Activated CD8-positive, alpha-beta memory T cell treated with anti-CD3 and anti-CD28 coated beads for 24 hours (primary cell): Measurements from ENCODE around the gene LRCH1.
A peak's percentile ranks its signal among the peaks of the same experiment; 100 is the strongest.
"Not testable (repeated sequence)": the region's sequence is repeated elsewhere in the genome, so short reads cannot be mapped to it uniquely, and the experiment has no call there.

Experiments
- DNase-seq: peaks from one replicate; pipeline ENCODE4 v3.0.0-alpha.2; 2020

The LRCH1 gene

GRCh38 chr13:46552889-46553520 is at the start of gene LRCH1:
LRCH1 (plus strand) TSS chr13:46553170; CDS start chr13:46553397, 227 bp downstream.
- DNase-seq, result peak; percentile 89

- no peak for DNase-seq
These were observed 48.9 kb upstream of the LRCH1 start for GRCh38 chr13:46504036-46504435.

- no peak for DNase-seq
These were observed 45.0 kb upstream of the LRCH1 start for GRCh38 chr13:46507981-46508380.

DNA sequence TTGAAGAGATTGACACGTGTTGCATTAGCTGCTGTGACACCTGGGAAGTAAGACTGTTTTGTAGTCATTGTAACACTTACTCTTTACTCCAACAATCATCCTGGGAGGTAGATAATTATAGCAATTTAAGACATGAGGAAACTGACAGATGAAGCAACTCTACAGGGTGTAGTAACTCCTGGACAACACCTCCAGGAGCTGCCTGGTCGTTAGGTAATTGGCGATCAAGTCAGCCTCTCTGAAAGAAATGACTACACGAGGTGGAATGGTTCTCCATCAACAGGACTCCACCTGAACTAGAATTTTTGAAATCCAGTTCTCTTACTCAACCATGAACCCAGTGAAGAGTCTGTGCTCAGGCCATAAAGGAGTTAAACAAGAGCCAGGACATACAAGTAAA is 43.0 kb upstream of the LRCH1 start:
- DNase-seq, result no peak

DNA sequence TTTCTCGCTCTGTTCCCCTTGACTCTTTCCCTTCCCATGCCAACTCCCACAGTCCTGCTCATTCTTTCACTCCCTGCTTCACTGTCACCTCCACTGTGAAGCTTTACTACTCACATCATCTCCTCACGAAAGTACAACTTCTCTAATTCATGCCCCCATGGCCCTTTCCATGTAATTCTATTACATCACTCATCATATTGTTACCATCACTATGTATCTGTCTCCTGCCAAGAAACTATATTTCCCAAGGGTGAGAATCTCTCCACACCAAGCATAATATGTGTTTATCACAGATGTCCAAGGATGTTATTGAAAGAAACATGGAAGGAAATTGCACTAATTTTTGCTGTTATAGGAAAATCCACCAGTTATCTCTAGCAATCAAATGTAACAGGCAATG is 37.2 kb upstream of the LRCH1 start:
- DNase-seq, result no peak

GRCh38 chr13:46516599-46517338 is 36.2 kb upstream of the LRCH1 start:
- no peak for DNase-seq

- DNase-seq, result not testable (repeated sequence)
These were observed 35.2 kb upstream of the LRCH1 start for GRCh38 chr13:46517748-46518147.

GRCh38 chr13:46519182-46519581 is 33.8 kb upstream of the LRCH1 start:
- DNase-seq, result no peak

- DNase-seq, result no peak
These were observed 32.8 kb upstream of the LRCH1 start for GRCh38 chr13:46520166-46520565.

GRCh38 chr13:46521486-46521885 is 31.5 kb upstream of the LRCH1 start:
- DNase-seq, result no peak

DNA sequence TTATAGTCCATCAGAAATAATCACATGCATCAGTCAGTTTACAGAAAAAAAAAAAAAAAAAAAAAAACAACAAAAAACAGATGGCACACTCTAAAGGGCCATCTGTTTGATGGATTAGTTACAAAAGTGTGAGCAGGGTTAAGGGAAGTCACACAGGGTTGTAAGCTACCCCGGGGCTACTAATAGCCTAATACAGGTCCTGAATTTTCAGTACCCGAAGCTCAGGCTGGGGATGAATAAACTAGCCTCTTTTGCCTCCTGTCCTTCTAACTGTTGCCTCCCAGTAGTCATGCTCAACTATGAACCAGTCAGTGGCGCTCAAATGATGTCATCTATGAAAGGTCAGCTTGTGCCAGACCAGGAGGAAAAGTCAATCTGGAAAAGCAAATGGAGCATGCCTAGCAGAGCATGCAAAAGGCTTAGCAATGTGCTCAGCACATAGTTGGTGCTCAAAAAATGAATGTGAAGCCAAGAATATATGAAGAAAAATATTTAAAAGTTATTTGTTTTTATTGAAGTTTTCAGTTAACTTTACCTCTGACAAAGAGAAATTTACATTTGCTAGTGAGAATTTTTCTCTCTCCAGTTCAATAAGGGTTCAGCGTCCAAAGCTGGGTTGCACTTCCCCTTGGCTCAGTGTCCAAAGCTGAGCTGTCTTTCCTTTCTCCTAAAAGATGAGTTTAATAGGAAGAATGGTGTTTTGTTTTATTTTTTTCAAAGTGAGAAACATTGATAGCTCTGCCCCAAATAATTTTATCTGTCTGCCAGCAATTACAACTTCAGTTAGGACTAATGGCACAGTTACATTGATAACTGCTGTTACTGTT is 30.8 kb upstream of the LRCH1 start:
- no peak for DNase-seq

DNA sequence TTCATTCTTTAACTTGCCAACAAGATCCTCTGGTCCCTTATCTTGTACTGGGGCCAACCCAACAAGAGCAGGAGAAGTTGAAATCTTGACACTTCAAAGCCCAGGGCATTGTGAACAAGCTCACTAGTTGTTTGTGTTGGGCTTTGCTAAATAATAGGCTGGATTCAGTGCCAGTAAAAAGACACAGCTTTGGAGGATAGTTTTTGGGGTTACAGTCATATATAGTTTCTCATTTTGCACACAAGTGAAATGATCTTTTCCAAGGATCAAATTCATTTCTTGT is 30.3 kb upstream of the LRCH1 start:
- DNase-seq, result no peak

DNA sequence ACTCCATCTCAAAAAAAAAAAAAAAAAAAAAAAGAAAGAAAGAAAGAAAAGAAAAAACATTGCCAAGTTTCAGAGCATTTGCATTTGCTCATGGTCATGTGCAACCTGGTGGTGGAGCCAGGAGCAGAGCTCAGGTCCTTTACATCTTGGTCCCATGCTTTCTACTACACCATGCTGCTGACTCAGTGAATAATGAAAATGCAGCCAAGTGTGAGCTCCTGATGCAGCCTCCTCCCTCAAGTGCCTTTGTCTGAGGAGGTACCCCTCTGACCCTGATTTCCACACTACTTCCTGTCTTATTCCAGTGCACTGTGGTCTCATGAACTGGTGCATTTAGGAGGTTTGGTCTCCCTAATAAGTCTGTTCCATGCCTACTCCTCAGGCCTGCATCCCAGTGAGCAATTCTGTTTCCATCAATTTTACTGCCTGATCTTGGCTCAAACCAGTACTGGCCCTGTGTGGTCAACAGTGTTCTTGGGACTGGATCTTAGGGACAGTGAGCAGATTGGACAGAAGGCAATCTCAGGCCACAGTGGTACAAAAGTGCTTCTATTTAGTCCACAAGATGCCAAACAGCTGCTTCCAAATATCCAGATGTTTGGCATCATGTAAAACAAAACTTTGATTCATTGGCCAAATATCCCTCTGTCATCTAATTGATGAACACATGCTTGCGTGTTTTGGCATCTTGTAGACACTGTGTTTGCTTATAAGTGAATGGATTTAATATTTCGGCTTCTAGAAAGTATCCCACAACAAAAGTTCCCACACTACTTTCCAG is 28.8 kb upstream of the LRCH1 start:
- no peak for DNase-seq

DNA sequence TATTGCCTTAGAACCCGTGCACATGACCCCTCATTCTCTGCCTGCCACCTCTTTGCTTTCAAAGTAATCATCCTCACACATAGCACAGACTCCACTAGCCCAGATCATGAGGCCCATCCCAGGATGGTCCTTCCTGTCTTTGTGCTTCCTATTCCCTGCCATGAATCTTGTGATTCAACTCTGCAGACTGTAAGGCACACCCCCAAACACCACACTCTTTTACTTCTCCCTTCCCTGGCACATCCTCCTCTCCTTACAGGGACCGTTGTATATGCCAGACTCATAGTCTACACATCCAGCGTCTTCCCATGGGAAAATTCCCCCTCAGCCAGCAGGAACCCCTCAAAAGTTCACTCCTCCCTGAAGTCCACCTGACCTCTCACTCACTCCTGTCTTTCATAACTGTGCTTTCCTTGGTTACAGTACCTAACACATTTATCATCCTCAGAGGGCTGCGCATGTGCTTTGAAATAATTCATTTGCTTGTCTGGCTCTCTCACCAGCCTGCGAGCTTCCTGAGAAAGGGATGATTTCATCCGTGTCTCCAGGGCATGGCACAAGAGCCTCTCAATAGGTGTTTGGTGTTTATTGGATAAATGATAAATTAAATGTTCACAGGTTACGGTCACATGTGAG is 26.8 kb upstream of the LRCH1 start:
- DNase-seq, result no peak

GRCh38 chr13:46526740-46527139 is 26.2 kb upstream of the LRCH1 start:
- DNase-seq, result no peak

- DNase-seq, result no peak
These were observed 25.7 kb upstream of the LRCH1 start for GRCh38 chr13:46527237-46527636.

GRCh38 chr13:46529216-46529919 is 23.6 kb upstream of the LRCH1 start:
- no peak for DNase-seq

DNA sequence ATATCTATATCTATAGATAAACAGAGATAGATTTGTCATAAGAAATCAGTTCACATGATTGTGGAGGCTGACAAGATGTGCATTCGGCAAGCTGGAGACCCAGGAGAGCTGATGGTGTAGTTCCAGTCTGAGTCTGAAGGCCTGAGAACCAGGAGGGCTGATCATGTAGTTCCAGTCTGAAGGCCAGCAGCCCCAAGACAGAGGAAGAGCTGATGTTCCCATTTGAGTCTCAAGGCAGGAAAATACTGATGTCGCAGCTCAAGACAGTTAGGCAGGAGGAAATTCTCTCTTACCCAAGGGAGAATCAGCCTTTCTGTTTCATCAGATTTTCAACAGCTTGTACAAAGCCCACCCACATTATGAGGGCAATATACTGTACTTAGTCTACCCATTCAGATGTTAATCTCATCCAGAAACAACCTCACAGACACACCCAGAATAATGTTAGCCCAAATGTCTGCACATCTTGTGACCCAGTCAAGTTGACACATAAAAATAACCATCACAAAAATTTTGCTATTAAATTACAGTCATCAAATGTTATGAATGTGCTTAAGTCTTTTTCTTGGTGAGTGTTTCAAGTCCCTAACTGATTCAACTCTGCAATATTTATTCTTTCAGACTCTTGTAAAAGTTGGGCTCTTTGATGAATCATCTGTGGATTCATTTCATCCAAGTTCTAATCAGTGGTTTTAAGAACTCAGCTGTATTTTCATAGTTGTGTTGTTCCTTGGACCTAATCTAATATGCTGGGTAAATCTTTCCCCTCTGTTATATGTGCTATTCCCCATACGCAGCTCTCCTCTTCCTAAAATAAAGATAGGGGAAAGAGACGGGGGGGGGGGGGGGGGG is 22.7 kb upstream of the LRCH1 start:
- no peak for DNase-seq

DNA sequence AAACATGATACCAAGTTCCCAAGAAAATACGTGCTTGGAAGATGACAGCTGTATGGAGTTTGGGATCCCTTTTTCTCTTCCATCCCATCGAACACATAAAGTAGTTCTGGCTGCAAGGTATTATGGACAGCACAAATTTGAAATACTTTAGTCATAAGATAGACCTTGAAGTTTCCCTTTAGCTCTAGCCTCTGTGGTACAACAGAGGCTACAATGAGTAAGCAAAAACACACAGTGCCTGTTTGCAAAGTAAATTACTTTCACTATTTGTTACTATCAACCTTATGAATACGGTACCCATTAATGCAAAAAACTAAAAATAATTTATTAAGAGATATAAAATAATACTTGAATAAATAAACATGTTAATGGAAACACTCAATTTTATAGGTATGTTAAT is 21.0 kb upstream of the LRCH1 start:
- DNase-seq, result no peak

DNA sequence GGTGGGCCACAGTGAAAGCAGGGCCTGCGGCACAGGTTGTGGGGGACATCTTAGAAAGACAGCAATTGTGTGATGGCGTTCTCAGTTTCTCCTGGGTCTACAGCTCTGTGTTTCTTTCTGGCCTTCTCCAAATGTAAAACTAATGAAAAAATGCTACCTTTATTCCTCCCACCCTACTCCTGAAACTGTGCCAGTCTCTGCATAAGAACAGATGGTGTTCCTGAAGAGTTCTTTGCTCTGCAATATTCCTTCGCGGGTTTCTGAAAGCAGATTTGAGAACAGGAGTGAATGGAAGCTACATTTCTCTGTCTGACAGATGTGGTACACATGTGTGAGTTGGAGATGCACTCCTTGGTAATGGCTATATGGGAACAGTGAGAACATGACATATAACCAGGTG is 18.0 kb upstream of the LRCH1 start:
- no peak for DNase-seq

DNA sequence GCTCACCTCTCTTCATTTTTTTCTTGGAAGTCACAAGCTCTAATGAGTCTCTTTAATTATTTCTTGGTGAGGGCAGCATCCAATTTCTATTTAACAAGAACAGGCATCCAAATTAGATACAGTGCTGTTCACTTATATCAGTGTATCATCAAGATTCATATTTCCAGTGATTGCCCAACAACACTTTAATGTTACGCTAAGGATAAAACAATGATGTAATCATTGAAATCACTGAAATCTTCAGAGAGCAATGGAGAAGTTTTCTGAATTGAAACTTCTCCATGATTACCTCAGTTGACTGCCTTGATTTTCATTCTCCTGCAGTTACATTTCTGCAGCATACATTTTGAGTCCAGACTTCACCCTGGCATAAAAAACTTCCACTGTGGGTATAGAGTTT is 17.1 kb upstream of the LRCH1 start:
- DNase-seq, result no peak
